SU-DHL-6 (cell line): Measurements from ENCODE around the gene TESPA1.

Experiments used
- CTCF ChIP-seq: fragments of 200-600 bp; sonication (generic); IDR thresholded peaks from one replicate; pipeline ENCODE4 v1.5.1; 2017; ENCODE audit warnings: antibody characterized with exemption, mild to moderate bottlenecking, low read length, moderate library complexity; ENCODE audit not compliant: insufficient read depth, poor library complexity, severe bottlenecking
- EZH2phosphoT487 ChIP-seq: fragments of 200-600 bp; sonication (generic), shearing (Covaris generic); conservative IDR thresholded peaks from 2 replicates; pipeline ENCODE4 v1.6.1; 2018; ENCODE audit warnings: mild to moderate bottlenecking, antibody characterized with exemption, low read length, moderate library complexity, mixed read lengths

DNA sequence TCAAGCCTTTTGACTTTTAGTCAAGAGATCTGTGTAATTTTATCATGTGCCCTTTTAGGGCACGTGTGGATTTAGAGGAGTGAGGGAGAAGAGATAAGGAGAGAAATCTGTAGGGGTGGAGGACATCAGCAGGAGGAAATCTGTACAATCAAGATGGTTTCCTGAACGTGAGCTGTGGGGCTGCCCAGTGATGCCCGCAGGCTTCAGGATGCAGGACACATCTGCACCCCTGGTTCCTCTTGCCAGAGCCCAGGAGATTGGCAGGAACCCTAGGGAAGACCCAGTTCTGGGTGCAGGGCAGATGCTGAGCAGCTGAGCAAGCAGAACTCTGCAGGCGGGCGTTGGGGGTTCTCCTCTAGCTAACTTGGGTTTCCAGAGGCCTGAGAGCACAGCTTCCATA, 11.6 kb upstream of the TESPA1 start:
- TF ChIP-seq CTCF (no peak), EZH2phosphoT487 (no peak)
